Fibroblast of skin of back (primary cell): ENCODE measurements around the gene ZNF568.

Experiments used
- DNase-seq: peaks from one replicate; pipeline ENCODE4 v3.0.0-alpha.2; 2013

Gene ZNF568

DNA sequence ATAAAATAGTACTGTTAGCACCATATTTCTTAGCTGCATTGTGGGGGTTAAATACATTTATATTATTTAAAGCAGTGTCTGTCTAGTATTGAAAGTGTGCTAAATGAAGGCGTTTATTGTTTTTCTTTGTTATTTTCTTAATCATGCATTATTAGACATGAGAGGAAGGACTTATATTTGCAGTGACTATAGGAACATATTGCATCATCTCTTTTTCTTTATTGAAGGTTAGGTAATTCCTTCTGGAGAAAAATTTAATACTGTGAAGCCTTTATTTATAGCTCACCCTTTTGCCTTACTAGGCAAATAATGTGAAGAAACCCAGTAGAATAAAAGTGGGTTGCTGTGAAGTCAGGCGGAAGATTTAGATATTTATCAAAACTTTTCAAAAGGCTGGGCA, 83.2 kb downstream of the ZNF568 start:
- DNase-seq = no peak

DNA sequence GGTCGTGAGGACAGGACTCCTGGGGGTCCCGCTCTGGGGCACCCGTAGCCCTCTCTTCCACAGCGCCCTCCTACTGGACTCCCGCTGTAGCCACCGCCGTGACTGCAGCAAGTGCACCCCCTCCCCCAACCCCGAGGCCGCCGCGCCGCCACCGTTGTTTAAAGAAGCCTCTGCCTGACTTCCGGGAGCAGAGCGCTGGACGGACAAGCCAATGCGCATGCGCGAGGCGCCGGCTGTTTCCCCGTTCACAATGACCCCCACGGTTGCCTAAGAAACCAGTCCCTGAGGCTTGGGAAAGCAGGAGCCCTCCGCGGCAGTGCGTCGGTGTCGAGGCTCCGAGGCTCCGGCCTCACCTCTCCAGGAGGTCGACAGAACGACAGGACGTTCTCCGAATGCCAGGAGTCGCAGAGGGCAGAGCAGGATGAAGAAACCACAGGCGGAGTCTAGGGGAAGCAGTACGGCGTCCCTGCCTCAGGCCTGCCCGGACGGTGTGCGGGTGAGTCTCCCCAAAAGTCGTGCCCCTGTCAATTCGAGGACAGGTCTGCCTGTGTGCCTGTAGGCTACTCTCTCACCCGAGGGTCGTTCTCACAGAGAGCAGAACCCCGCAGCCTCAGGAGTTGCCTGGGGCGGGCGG, 91.6 kb downstream of the ZNF568 start:
- DNase-seq = peak; percentile 58

DNA sequence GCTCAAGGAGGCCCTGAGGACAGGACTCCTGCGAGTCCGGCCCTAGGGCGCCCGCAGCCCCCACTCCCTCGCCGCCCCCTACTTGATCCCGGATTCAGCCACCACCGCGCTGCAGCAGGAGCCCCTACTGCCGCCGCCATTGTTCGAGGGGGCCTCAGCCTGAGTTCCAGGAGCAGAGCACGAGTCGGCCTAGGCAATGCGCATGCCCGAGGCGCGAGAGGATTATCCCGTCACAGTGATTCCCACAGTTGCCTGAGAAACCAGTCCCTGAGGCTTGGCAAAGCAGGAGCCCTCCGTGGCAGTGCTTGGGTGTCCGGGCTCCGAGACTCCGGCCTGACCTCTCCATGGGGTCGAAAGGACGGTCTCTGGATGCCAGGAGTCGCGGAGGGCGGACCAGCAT, 93.7 kb downstream of the ZNF568 start:
- DNase-seq = no peak

DNA sequence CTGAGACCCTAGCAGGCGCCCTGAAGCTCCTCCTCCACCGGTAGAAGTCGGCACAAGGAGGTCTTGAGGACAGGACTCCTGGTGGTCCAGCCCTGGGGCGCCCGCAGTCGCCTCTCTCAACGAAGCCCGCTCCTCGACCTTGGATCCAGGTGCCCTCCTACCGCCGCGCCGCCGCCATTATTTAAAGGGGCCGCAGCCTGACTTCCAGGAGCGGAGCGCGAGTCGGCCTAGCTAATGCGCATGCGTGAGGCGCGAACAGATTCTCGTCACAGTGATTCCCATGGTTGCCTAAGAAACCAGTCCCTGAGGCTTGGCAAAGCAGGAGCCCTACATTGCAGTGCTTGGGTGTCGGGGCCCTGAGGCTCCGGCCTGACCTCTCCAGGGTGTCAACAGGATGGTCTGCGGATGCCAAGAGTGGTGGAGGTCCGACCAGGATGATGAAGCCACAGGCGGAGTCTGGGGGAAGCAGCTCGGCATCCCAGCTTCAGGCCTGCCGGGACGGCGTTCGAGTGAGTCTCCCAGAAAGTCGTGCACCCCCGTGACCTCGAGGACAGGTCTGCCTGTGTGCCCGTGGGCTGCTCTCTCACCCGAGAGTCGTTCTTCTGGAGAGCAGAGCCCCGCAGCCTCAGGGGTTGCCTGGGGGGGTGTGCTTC, 96.1 kb downstream of the ZNF568 start:
- no peak for DNase-seq

DNA sequence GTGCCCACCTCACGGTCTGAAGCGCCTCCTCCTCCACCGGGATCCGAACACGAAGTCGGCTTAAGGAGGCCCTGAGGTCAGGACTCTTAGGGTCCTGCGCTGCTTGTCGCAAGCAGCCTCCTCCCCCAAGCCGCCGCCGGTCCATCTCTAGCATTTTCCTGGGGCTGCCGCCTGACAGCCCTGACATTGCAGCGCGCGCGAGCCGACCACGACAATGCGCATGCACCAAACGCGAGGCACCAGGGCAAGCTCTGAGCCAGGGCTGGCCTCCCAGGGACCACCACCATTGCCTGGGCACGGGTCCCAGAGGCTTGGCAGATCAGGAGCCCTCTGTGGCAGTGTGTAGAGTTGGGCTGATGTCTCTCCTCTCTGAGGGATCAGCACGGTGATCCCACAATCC, 98.3 kb downstream of the ZNF568 start:
- no peak for DNase-seq

DNA sequence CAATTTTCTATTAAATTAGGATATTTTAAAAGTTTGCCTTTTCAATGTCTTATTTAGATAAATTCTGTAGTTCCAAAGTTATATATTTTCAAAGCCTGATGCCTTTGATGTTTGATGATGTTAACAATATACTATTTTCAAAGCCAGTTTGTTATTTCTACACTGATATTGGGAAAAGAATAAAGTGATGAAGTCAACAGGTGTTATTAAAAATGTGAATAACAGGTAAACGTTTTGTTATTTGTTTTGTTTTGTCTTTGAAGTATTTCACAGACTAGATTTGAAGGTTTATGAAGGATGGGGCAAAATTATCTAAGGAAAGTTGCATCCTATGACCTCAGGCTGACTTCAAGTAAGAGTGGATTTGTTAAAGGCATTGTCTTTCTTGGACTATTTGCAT, 129.0 kb downstream of the ZNF568 start:
- no peak for DNase-seq
